Renal pelvis (tissue), 4 donors: ENCODE data around the gene IGSF1. TPM values are rescaled to one million over a fixed set of nuclear protein-coding genes. Genes with fewer than 3 reads are reported as not detected.
A peak's percentile ranks its signal among the peaks of the same experiment; 100 is the strongest.
"Not testable (repeated sequence)": the region's sequence is repeated elsewhere in the genome, so short reads cannot be mapped to it uniquely, and the experiment has no call there.

Experiments used
- DNase-seq: peaks from one replicate; pipeline ENCODE4 v3.0.0-alpha.2; 2013
- polyA plus RNA-seq, 3 donors: library from polyadenylated mRNA; unstranded; fragments of 120-200 nt; gene quantifications; one replicate each; pipeline ENCODE4 v1.2.1, GENCODE V29; 2013; ENCODE audit not compliant: insufficient read length in 3 of 3

IGSF1 gene
- polyA plus RNA-seq, 3 donors = 18.0 to 26.6 (median 24.2) TPM

DNA sequence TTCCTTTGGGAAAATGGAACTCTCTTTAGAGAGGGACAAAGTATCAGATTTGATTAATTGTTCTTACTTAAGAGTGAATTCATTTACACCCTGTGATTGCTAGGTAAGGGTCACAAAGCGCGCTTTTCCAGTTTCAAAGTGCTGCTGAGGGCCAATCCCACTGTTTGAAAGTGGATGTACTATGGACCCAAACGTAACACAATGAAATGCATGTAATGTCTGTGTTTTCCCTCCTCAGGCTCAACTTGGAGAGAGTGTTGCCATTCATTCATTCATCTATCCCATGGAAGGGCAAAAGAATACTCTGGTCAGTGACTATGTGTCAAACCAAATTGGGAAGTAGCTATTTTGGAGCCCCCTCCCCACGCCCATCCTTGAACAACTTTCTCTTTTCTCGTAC is 16.1 kb downstream of the IGSF1 start:
- DNase-seq = no peak

DNA sequence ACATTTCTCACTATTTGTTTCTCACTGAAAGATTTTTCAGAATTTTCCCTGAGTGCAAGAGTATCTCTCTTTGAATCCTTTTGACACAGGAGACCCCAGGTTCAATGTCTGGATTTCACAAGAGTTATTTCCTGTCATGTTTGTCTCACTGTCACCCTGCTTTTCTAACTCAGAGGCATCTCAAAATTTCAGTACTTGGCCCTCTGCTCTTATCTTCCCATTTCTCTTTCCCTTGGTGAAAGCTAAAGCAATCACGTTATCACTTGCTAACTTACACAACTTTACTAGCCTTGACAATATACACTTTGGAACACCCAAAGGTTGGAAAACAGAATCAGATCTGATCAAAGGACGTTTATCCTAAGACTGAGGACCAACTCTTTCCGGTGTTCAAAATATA is 17.3 kb downstream of the IGSF1 start:
- no peak for DNase-seq

DNA sequence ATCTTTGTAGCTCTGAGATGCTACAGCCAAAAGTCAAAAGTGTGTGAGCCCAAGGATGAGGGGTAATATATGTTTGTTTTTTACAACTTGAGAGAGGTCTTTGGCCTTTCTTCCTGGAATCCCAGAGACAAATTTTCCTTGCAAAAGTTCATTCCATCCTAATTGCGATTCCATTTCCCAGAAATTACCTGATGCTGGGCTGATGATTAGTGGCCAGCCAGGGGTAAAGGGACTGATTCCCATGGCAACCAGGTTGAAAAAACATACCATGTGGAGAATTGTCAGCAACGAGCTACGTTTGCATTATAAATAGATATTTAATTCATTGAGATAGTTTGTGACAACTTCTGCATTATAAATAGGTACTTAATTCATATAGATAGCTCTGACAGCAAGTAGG is 17.8 kb downstream of the IGSF1 start:
- DNase-seq = no peak

DNA sequence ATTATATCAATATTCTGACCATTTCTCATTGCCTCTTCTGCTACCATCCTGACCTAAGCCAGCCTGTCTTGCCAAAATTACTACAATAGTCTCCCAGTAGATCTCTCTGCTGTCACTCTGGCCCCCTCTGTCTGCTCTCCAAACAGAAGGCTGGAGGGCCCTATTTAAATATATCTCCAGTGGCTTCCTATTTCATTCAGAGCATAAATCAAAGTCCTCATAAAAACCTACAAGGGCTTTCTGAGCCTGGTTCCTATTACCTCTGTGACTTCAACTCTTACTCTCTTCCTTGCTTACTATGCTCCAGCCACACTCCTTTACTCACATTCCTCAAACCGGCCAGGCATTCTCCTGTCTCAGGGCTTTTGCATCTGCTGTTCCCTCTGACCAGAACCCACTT is 19.0 kb downstream of the IGSF1 start:
- no peak for DNase-seq

DNA sequence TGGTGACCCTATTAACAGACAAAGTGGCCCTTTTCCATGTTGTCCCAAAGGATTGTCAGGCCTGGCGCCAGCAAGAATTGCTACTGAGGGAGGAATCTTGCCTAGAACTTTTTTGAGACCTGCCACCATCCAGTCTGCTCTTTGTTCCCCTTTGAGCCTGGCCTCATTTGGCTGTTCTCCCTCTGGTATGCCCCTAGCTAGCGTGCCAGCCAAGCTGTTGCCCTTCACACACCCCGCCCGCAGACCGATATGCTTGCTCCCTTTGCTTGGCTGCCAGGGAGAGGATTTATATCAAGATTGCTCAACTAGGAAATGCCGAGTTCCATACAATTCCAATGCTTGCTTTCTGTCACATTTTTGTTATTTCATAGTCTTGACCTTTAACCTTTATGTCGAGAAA is 24.4 kb downstream of the IGSF1 start:
- DNase-seq = no peak

DNA sequence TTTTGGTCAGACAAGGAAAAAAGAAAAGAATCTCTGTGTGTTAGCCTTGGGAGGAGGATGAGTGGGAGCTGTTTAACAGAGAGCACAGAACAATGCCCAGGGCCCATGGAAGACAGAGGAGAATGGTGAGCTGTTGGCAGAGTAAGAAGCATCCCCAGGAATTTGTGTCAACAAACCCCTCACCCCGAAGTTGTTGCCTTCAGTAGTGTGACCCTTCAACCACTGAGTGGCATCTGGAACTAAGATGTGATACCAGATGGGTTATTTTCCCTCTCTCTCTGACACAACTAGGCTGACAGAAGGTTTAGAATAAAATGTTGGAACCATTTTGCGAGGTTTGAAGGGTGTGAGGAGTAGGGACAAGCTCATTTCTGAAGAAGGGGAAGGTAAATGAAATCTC is 25.1 kb downstream of the IGSF1 start:
- DNase-seq = no peak

DNA sequence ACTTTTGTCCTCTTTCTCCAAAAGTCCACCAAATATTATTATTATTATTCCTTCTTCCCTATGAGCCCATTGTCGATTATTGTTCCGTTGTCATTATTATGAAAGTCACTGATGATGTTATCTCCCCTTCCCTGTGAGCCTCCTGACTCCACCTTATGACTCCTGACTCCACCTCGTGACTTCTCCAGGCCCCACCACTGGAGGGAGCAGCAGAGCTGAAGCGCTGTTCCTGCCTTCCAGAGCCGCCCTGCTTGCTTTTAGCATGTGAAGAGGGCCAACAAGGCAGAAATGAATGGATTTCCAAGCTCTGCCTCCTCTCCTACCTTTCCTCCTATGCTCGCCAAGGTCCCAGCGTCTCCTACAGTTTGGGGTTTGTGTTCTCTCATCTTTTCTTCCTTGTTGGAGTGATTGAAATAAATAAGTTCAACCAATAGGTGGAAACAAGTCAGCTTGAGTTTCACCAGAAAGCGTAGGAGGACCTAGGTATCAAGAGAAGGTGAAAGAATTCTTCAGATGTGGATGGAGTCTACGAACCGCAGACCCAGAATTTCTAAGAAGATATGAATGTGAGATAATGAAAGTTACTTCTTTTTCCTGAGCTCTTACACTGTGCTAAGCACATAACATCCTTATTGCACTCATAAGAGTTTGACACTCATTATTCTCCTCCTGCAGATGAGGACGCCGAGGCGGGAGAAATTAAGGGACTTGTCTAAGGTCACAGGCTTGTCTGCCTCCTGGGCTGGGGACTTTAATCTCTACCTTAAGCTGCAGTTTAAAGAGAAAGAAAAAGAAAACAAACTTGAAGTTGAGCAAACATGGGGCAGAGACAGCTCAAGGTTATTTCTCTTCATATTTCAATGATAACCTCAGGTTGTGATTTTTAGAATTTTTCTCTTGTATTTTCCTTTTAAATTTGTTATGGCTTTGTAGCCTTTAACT is 26.1 kb downstream of the IGSF1 start:
- no peak for DNase-seq

DNA sequence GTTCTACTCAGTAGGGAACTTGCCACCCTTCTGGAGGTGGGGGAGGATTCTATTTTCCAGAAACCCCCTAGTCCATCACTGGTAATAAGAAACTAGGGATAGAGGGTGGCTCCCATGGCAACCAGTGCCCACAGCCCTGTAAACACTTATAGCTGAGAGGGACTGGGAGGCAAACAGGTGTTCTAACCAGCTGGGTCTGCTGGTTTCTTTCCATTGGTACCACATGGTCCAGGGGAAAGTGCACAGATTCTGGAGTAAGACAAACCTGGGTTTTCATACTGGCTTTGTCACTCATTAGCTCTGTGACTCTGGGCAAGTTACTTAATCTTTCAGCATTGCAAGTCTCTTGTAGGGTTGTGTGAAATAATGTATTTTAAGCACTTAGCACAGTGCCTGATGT is 26.9 kb downstream of the IGSF1 start:
- DNase-seq = no peak

DNA sequence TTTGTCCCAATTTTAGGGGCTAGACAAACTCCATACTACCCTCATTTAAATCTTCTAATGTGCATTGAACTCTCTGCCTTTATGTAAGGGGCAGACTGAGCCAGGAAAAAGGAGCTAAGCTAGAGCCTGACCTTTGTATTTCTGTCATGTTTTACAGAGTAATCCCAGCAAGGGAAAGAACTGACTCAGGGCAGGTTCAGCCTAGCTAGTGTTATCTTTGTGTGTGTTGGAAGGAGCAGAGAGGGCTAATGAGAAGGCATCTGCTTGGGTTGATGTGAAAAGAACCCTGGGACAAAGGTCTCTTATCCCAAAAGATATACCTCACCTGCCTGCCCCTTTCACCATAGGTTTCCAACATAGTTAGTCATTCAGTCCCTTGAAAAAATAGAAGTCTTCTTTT is 31.7 kb downstream of the IGSF1 start:
- no peak for DNase-seq

DNA sequence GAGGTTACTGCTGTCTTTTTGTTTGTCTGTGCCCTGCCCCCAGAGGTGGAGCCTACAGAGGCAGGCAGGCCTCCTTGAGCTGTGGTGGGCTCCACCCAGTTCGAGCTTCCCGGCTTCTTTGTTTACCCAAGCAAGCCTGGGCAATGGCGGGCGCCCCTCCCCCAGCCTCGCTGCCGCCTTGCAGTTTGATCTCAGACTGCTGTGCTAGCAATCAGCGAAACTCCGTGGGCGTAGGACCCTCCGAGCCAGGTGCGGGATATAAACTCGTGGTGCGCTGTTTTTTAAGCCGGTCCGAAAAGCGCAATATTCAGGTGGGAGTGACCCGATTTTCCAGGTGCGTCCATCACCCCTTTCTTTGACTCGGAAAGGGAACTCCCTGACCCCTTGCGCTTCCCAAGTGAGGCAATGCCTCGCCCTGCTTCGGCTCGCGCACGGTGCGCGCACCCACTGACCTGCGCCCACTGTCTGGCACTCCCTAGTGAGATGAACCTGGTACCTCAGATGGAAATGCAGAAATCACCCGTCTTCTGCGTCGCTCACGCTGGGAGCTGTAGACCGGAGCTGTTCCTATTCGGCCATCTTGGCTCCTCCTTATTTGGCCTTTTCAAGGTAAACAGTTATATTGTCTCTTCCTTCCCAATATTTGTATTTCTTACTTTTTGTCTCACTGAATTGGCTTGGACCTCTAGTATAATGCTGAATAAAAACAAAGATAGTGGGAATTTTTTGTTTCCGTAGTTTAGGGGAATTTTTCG is 37.9 kb downstream of the IGSF1 start:
- not testable (repeated sequence) for DNase-seq

DNA sequence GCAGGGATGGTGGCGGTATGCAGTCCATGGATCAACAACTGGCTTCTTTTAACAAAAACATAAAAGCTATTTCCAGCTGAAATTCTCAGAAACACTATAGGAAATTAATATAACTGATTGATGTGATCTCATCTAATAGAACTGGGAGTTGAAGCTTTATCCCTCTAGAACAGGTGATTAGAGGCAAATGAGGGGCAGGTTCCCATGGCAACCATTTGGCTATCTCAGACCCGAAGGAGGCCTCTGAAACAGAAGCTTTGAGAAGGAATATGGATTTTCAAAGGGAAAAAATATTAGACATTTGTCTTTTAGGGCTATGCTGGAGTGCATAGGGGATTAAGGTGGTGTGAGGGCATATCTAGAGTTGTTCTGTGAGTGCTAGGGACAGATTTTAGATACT is 50.0 kb downstream of the IGSF1 start:
- no peak for DNase-seq

DNA sequence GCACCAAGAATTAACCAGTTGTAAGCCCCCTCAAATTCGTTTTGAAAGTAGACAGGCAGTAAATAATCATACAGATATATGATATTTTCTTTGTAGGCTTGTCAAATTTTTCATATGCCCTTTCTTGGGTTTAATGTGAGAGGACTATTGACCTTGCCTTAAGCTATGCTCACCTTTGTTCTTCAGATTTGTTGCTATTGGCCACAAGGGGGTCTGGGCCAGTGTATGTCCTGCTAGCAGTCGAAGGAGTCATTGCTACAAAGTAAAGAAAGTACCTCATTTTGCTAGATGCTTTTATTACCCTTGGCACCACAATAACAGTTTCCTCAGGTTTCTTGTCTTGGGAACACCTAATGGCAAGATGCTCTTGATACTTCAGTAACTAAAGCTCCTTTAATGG is 51.7 kb downstream of the IGSF1 start:
- no peak for DNase-seq

DNA sequence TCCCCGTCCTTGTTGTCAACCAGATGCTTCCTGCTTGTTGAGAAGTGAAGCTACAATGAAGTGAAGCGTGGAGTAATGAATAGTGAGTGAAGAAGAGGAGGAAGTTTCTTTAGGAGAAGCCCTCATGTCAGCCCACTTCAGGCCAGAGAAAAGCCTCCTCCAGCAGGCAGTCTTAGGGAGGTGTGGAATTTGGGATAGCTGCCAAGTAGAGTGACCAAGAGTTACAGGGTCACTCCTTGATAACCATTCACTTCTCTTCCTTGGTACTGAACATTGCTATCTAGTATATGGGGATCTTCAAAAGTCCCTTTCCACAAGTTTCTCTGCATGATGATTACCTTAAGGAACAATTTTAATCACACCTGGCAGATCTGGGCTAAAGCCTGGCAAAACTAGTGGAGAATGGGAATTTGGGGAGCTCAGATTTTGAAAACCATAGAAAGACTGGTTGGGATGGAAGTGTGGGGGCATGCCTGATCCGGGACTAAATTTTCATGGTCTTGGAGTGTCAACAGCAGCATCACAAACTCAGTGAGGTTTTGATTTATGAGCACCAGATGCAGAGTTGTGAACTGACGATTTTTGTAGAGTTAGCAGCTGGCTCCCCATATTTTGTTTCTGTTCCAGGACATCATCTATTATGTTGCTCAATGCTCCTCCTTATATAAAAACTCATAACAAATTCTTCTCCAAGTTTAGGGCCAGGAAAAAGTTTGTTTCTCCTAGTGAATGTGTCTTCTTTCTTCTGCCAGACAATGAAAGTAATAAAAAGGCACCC is 53.1 kb downstream of the IGSF1 start:
- peak; percentile 17 for DNase-seq

DNA sequence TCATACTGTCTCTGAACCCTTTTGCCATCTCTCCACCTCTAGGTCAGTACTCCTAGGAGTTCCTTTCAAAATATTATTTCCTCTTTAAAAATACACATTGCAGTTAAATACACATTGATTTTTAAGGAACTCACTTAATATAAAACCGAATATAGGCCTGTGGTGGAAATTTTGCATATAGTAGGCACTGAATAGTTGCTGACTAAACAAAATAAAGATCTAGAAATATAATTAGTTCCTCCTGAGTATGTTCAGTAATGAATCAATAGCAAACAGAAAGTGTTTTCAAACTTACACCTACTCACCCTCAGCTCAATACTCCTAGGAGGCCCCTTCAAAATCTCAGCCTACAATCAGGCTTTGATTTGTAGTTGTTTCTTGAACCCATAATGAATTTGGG is 61.5 kb downstream of the IGSF1 start:
- DNase-seq = no peak

DNA sequence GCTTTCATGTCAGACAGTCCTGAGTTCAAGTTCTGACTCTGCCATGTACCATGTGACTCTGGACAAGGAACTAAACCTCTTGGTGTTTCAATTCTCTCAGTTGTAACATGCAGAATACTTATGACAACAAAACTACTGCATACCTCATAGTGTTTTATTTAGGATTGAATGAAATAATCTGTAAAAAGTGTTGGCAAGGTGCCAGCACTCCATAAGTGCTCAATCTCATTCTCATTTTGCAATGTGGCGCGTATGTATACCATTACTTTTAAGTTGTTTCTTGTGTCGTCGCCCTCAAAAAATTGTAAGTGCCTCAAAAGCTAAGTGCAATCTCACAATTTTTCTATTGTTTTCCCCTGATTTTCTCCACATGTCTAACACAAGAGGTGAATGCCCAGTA is 62.5 kb downstream of the IGSF1 start:
- no peak for DNase-seq

DNA sequence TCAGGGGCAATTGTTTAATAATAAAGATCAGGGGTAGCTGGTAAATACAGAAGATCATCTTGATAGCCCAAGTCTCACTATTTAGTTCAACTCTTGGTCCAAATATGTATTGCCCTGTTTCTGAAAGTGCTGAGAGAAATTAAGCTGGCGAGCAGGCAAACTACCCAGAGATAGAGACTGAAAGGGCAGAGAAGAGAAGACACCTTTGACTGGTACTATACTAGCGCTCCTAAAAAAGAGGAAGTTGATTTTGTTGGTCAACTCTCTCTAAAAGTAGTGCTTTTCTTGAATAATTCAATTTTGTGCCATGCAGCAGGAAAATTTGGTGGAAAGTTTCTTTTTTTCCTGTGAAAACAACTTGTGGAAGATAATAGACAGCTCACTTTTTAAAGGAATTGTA is 64.0 kb downstream of the IGSF1 start:
- no peak for DNase-seq

Other genes starting within 250 kb of the IGSF1 start
- gene ARHGAP36, start 231.0 kb downstream of the IGSF1 start, polyA plus RNA-seq = under 1 TPM in 2 of 3 donors, not detected in 1; 0.47 to 0.62 TPM